Right lobe of liver (tissue), 6 donors: ENCODE results near the gene RCSD1. TPM values are rescaled to one million over a fixed set of nuclear protein-coding genes. Genes with fewer than 3 reads are reported as not detected.

ENCODE experiments used
- ATAC-seq, 4 donors: fragments of 200-7000 bp; cut with Tn5 transposase; one replicate each; pipeline ENCODE4 v1.9.1; 2020; ENCODE audit warnings: mild to moderate bottlenecking in 4 of 4, moderate library complexity in 4 of 4
- DNase-seq, 3 donors: peaks; one replicate each; pipeline ENCODE4 v3.0.0-alpha.2; 2020
- H3K27ac ChIP-seq, 3 donors: fragments of 200-600 bp; one replicate each; pipeline ENCODE4 v1.8.0; 2022
- H3K27me3 ChIP-seq, 2 donors: fragments of 200-600 bp; one replicate each; pipeline ENCODE4 v1.8.0; 2022
- H3K36me3 ChIP-seq, 4 donors: fragments of 200-600 bp; sonication (generic) in 1 of 4; one replicate each; pipeline versions ENCODE4 v1.5.1 to v1.8.0; 2017 to 2022; ENCODE audit warnings: control low read depth in 1 of 4
- H3K4me1 ChIP-seq, 4 donors: fragments of 200-600 bp; sonication (generic) in 1 of 4; one replicate each; pipeline versions ENCODE4 v1.5.1 to v1.8.0; 2017 to 2022; ENCODE audit warnings: control low read depth in 1 of 4
- H3K4me3 ChIP-seq, 3 donors: fragments of 200-600 bp; one replicate each; pipeline ENCODE4 v1.8.0; 2022
- H3K9me3 ChIP-seq, 4 donors: fragments of 200-600 bp; sonication (generic) in 1 of 4; one replicate each; pipeline versions ENCODE4 v1.5.1 to v1.8.0; 2017 to 2022; ENCODE audit warnings: control low read depth in 1 of 4
- POLR2A ChIP-seq: fragments of 450-650 bp; IDR thresholded peaks from one replicate; pipeline ENCODE4 v1.6.1; 2017; ENCODE audit warnings: antibody characterized with exemption, mild to moderate bottlenecking
- WGBS: methylation state at CpG from one replicate; pipeline ENCODE4 v1.1.6; 2018; ENCODE audit warnings: low coverage, low lambda C conversion rate; ENCODE audit not compliant: insufficient coverage; ENCODE audit errors: missing lambda C conversion rate; 5-methylcytosine and 5-hydroxymethylcytosine counted together
- intact Hi-C, 2 donors: fragments of 100-400 bp; cut with DNase I; formaldehyde crosslinking; loops; one replicate each; pipeline versions ENCODE4 v1.11.2 to v1.14.1; 2022
- total RNA-seq, 6 experiments: library from RNA; depleted of rRNA in 2 of 6; stranded (reverse); fragments of >200 nt in 2 of 6; fragmentation: NEBNext Ultra II Directional in 3 of 6; extraction: Animal tissue kit (Norgen Biotek cat#: 25700) in 3 of 6; gene quantifications; one replicate each; pipeline versions ENCODE4 v1.1.0 to v1.2.4, GENCODE V29; 2016 to 2023
- TF ChIP-seq, protein P1 (sequence below), 4 donors: fragments of 200-600 bp in 3 of 4; fragments of 450-650 bp in 1 of 4; IDR thresholded peaks; one replicate each; pipeline versions ENCODE4 v1.5.1 to v1.8.0; 2016 to 2022; ENCODE audit warnings: antibody characterized with exemption in 4 of 4, mild to moderate bottlenecking in 2 of 4
- donor health status: DM: no; HTN: yes; CAD: no.
- donor health status: DM: no; HTN: no; CAD: no.
- donor health status: DM: no; HTN: no; CAD: no.
- donor health status: DM: no; HTN: yes; CAD: no.
- donor health status: DM: no; HTN: yes; CAD: no.

The RCSD1 gene
- total RNA-seq, 6 experiments from 2014 or later: 2.4 to 8.4 (median 5.0) TPM

DNA sequence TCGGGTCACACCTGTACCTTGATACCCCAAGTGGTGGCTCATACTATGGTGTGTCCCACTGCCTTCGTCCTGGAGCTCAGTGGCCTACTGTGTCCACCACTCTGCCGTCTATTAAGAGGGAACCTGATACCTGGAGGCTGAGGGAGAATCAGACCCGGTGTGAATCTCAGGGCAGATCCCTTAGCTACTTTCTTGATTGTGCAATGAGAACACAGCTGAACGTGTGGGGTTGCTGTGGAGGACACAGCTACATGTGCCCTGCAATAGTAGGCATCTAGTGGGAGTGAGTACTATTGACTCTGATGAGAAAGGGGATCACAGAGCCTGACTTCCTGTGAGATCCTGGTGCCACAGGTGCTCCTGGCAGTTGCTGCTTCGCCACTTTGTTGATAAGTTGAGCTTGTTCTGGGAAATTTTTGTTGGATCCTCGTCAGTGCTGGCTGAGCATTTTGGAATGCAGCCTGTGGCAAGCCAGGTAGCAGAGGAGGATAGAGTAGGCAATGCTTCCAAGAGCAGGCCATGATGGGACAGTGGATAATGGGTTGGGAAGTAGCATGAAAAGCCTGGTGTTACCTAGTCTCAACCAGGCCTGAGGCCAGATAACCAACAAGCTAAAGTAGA lies 63.5 kb downstream of the RCSD1 start:
- 93% methylated on average over 2 of the region's 7 CpGs for whole genome bisulfite sequencing
- Histone ChIP-seq H3K27ac (no peak overlapping the region), H3K9me3 (no peaks in the 10 kb centered on the region), H3K4me1 (no peaks in the 10 kb centered on the region), H3K27me3 (no peaks in the 10 kb centered on the region), H3K4me3 (no peak overlapping the region), H3K36me3 (peaks cover 0 to 2% (median 0%) of the 10 kb centered on the region in 4 donors)
- ATAC-seq (no peak), DNase-seq (no peak)
- TF ChIP-seq, protein P1, sequence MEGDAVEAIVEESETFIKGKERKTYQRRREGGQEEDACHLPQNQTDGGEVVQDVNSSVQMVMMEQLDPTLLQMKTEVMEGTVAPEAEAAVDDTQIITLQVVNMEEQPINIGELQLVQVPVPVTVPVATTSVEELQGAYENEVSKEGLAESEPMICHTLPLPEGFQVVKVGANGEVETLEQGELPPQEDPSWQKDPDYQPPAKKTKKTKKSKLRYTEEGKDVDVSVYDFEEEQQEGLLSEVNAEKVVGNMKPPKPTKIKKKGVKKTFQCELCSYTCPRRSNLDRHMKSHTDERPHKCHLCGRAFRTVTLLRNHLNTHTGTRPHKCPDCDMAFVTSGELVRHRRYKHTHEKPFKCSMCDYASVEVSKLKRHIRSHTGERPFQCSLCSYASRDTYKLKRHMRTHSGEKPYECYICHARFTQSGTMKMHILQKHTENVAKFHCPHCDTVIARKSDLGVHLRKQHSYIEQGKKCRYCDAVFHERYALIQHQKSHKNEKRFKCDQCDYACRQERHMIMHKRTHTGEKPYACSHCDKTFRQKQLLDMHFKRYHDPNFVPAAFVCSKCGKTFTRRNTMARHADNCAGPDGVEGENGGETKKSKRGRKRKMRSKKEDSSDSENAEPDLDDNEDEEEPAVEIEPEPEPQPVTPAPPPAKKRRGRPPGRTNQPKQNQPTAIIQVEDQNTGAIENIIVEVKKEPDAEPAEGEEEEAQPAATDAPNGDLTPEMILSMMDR (IDR thresholded peaks at IDR 0.05): no peak
- TF ChIP-seq POLR2A: no peak
- intact Hi-C loops: no loop called here

DNA sequence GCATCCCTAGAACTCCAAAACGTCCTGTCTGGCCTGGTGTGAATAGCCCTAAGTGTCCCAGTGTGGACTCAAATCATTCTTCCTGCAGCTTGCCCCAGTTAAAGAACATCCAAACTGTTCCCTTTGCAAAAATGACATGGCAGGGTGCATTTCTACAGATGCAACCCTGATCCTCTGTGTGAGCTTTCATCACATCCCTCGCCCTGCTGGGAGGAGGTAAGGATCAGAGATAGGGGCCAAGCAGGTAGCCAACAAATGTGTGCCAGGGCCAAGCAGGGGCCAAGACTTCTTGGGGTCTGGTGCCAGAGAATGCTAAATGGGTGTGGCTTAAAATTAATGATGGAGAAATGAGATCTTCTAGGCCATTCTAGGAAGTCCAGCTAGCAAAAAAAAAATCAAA lies 64.7 kb downstream of the RCSD1 start:
- no peak overlapping the region for H3K27ac ChIP-seq
- H3K4me3 ChIP-seq: no peak overlapping the region
- H3K27me3 ChIP-seq: no peaks in the 10 kb centered on the region
- WGBS: 72% methylated on average over 2 of the region's 2 CpGs
- no peak for DNase-seq
- peaks cover 0 to 2% (median 0%) of the 10 kb centered on the region in 4 donors for H3K36me3 ChIP-seq
- no peak for ATAC-seq
- TF ChIP-seq POLR2A: no peak
- TF ChIP-seq, protein P1 (IDR thresholded peaks at IDR 0.05): no peak
- H3K9me3 ChIP-seq: no peaks in the 10 kb centered on the region
- intact Hi-C loops: no loop called here
- no peaks in the 10 kb centered on the region for H3K4me1 ChIP-seq

DNA sequence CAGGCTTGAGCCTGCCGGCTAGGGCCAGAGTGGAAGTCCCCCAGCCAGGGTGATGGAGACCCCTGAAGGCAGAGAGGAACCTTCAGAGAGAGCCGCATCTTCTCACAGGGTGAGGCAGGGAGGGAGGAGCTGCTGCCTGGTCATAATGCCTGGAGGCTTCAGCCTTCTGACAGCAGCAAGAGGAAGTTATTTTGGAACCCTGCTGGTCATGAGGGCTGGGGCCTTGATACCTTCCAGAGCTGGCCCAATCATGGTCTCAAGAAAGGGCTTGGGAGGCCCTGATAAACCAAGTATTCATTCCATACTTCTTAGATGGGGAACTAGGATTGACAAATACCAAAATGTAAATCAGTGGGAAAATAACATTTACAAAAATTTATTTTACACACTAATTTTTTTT lies 65.1 kb downstream of the RCSD1 start:
- Histone ChIP-seq H3K9me3 (no peaks in the 10 kb centered on the region), H3K27ac (no peak overlapping the region), H3K36me3 (peaks cover 0 to 2% (median 0%) of the 10 kb centered on the region in 4 donors), H3K27me3 (no peaks in the 10 kb centered on the region), H3K4me1 (no peaks in the 10 kb centered on the region), H3K4me3 (no peak overlapping the region)
- intact Hi-C loops: no loop called here
- ATAC-seq: peak in 1 of 4 donors; percentile 32
- TF ChIP-seq, protein P1 (IDR thresholded peaks at IDR 0.05): no peak
- no peak for TF ChIP-seq POLR2A
- WGBS: 50% methylated on average over 1 of the region's 2 CpGs
- no peak for DNase-seq

DNA sequence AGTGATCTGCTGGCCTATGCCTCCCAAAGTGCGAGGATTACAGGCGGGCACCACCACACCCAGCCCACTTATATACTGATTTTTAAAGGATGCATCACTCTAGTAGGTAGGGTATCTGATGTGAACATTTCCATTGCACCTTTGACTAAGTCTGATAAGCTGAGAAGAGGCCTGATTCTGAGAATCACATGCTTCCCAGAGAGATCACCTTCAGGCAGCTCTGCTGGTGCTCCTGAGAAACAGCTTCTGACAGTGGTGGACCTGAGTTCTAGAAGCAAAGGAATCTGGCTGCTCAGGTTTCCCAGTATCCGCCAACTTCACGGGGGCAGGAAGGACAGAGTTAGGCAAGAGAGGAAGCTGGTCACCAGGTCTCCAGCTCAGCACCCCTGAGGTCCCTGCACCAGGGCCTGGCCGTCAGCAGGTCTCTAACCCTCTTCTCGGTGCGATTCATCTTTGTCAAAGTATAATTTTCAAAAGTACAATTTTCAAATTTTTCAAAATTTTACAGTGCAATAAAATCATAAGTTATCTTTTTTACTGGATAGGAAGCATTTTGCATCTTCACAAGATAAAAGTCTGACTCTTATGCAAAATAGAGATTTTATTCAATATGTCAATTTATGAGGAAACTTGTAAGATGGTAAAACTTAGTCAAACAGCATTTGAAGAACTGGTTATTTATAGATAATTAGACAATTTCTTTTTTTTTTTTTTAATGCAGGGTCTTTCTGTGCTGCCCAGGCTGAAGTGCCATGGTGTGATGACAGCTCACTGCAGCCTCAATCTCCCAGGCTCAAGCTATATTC lies 65.9 kb downstream of the RCSD1 start:
- ATAC-seq: no peak
- 78% methylated on average over 5 of the region's 7 CpGs for WGBS
- H3K9me3 ChIP-seq: no peaks in the 10 kb centered on the region

More for the DNA sequence above, 65.9 kb downstream of the RCSD1 start:
- peaks cover 0 to 2% (median 0%) of the 10 kb centered on the region in 4 donors for H3K36me3 ChIP-seq
- H3K27ac ChIP-seq: no peak overlapping the region
- no peak for TF ChIP-seq POLR2A
- TF ChIP-seq, protein P1 (IDR thresholded peaks at IDR 0.05): no peak
- no peak overlapping the region for H3K4me3 ChIP-seq
- intact Hi-C loops: no loop called here
- no peaks in the 10 kb centered on the region for H3K27me3 ChIP-seq
- peaks cover 0 to 1% (median 0%) of the 10 kb centered on the region in 4 donors for H3K4me1 ChIP-seq
- no peak for DNase-seq
